Duodenal mucosa (tissue), 2 donors: ENCODE results near the gene MAPK13.

ENCODE experiments used
- H3K27ac ChIP-seq: one replicate; pipeline ENCODE4 v1.7.0; 2013; ENCODE audit warnings: low read depth, low read length
- H3K27me3 ChIP-seq, 2 donors: one replicate each; pipeline ENCODE4 v1.7.0; 2013; ENCODE audit warnings: low read length in 2 of 2, control low read depth in 1 of 2; ENCODE audit not compliant: insufficient read depth in 2 of 2, control insufficient read depth in 1 of 2
- H3K36me3 ChIP-seq, 2 donors: one replicate each; pipeline ENCODE4 v1.7.0; 2013; ENCODE audit warnings: low read length in 2 of 2, control low read depth in 1 of 2; ENCODE audit not compliant: insufficient read depth in 2 of 2, control insufficient read depth in 1 of 2
- H3K4me1 ChIP-seq, 2 donors: one replicate each; pipeline ENCODE4 v1.7.0; 2013; ENCODE audit warnings: low read length in 2 of 2, control low read depth in 1 of 2; ENCODE audit not compliant: insufficient read depth in 2 of 2, control insufficient read depth in 1 of 2
- H3K4me3 ChIP-seq, 2 donors: one replicate each; pipeline ENCODE4 v1.7.0; 2013; ENCODE audit warnings: low read length in 2 of 2, low read depth in 1 of 2
- H3K9ac ChIP-seq, 2 donors: one replicate each; pipeline ENCODE4 v1.7.0; 2013; ENCODE audit warnings: low read length in 2 of 2, low read depth in 1 of 2
- H3K9me3 ChIP-seq, 2 donors: one replicate each; pipeline ENCODE4 v1.7.0; 2013; ENCODE audit warnings: low read length in 2 of 2, control low read depth in 1 of 2; ENCODE audit not compliant: control insufficient read depth in 1 of 2

Gene MAPK13

GRCh38 chr6:36145495-36145894 is 15.2 kb downstream of the MAPK13 start:
- Histone ChIP-seq H3K4me1 (peaks cover 6% of the 10 kb centered on the region in 2 donors), H3K27ac (no peak overlapping the region), H3K9me3 (no peaks in the 10 kb centered on the region), H3K9ac (no peak overlapping the region), H3K27me3 (no peaks in the 10 kb centered on the region), H3K36me3 (peaks cover 5% of the 10 kb centered on the region in 2 donors), H3K4me3 (no peak overlapping the region)

GRCh38 chr6:36147294-36147693 is 17.0 kb downstream of the MAPK13 start:
- Histone ChIP-seq H3K36me3 (no peaks in the 10 kb centered on the region), H3K27ac (no peak overlapping the region), H3K27me3 (no peaks in the 10 kb centered on the region), H3K4me1 (peaks cover 6% of the 10 kb centered on the region in 2 donors), H3K9ac (no peak overlapping the region), H3K4me3 (no peak overlapping the region), H3K9me3 (no peaks in the 10 kb centered on the region)

- H3K36me3 ChIP-seq = no peaks in the 10 kb centered on the region
- peaks cover 6% of the 10 kb centered on the region in 2 donors for H3K4me1 ChIP-seq
- no peak overlapping the region for H3K9ac ChIP-seq
- no peak overlapping the region for H3K27ac ChIP-seq
- no peak overlapping the region for H3K4me3 ChIP-seq
- H3K9me3 ChIP-seq = no peaks in the 10 kb centered on the region
- H3K27me3 ChIP-seq = no peaks in the 10 kb centered on the region
Observed at GRCh38 chr6:36149476-36149875, 19.2 kb downstream of the MAPK13 start.

GRCh38 chr6:36150283-36150682 is 20.0 kb downstream of the MAPK13 start:
- H3K4me1 ChIP-seq = peaks cover 6% of the 10 kb centered on the region in 2 donors
- no peaks in the 10 kb centered on the region for H3K9me3 ChIP-seq
- H3K27me3 ChIP-seq = no peaks in the 10 kb centered on the region
- H3K9ac ChIP-seq = no peak overlapping the region
- no peak overlapping the region for H3K4me3 ChIP-seq
- H3K36me3 ChIP-seq = no peaks in the 10 kb centered on the region
- H3K27ac ChIP-seq = no peak overlapping the region

- no peaks in the 10 kb centered on the region for H3K4me1 ChIP-seq
- H3K4me3 ChIP-seq = no peak overlapping the region
- no peaks in the 10 kb centered on the region for H3K9me3 ChIP-seq
- no peak overlapping the region for H3K9ac ChIP-seq
- no peaks in the 10 kb centered on the region for H3K36me3 ChIP-seq
- H3K27ac ChIP-seq = no peak overlapping the region
- no peaks in the 10 kb centered on the region for H3K27me3 ChIP-seq
Observed at GRCh38 chr6:36154286-36154685, 24.0 kb downstream of the MAPK13 start.

GRCh38 chr6:36155662-36156061 is 25.3 kb downstream of the MAPK13 start:
- Histone ChIP-seq H3K4me3 (no peak overlapping the region), H3K9me3 (no peaks in the 10 kb centered on the region), H3K9ac (no peak overlapping the region), H3K36me3 (no peaks in the 10 kb centered on the region), H3K27me3 (no peaks in the 10 kb centered on the region), H3K4me1 (no peaks in the 10 kb centered on the region), H3K27ac (no peak overlapping the region)

GRCh38 chr6:36160147-36160760 is 29.9 kb downstream of the MAPK13 start:
- H3K4me3 ChIP-seq = no peak overlapping the region
- H3K27ac ChIP-seq = no peak overlapping the region
- no peaks in the 10 kb centered on the region for H3K36me3 ChIP-seq
- H3K4me1 ChIP-seq = no peaks in the 10 kb centered on the region
- H3K27me3 ChIP-seq = no peaks in the 10 kb centered on the region
- H3K9me3 ChIP-seq = no peaks in the 10 kb centered on the region
- no peak overlapping the region for H3K9ac ChIP-seq

- no peaks in the 10 kb centered on the region for H3K27me3 ChIP-seq
- no peaks in the 10 kb centered on the region for H3K4me1 ChIP-seq
- H3K27ac ChIP-seq = no peak overlapping the region
- no peaks in the 10 kb centered on the region for H3K36me3 ChIP-seq
- H3K9ac ChIP-seq = no peak overlapping the region
- no peaks in the 10 kb centered on the region for H3K9me3 ChIP-seq
- H3K4me3 ChIP-seq = no peak overlapping the region
Observed at GRCh38 chr6:36169023-36170007, 39.0 kb downstream of the MAPK13 start.

- H3K27me3 ChIP-seq = no peaks in the 10 kb centered on the region
- H3K9ac ChIP-seq = no peak overlapping the region
- no peaks in the 10 kb centered on the region for H3K9me3 ChIP-seq
- H3K4me3 ChIP-seq = no peak overlapping the region
- H3K36me3 ChIP-seq = no peaks in the 10 kb centered on the region
- H3K27ac ChIP-seq = no peak overlapping the region
- H3K4me1 ChIP-seq = no peaks in the 10 kb centered on the region
Observed at GRCh38 chr6:36170704-36171103, 40.4 kb downstream of the MAPK13 start.

GRCh38 chr6:36171573-36171972 is 41.3 kb downstream of the MAPK13 start:
- no peaks in the 10 kb centered on the region for H3K9me3 ChIP-seq
- H3K27me3 ChIP-seq = no peaks in the 10 kb centered on the region
- H3K9ac ChIP-seq = no peak overlapping the region
- no peak overlapping the region for H3K27ac ChIP-seq
- no peaks in the 10 kb centered on the region for H3K4me1 ChIP-seq
- no peaks in the 10 kb centered on the region for H3K36me3 ChIP-seq
- H3K4me3 ChIP-seq = no peak overlapping the region
